Liver (tissue), 9 donors: ENCODE results near the gene ANO10. TPM values are rescaled to one million over a fixed set of nuclear protein-coding genes. Genes with fewer than 3 reads are reported as not detected.
"Not testable (repeated sequence)": the region's sequence is repeated elsewhere in the genome, so short reads cannot be mapped to it uniquely, and the experiment has no call there.

Experiments used
- DNase-seq: peaks from one replicate; pipeline ENCODE4 v3.0.0-alpha.2; 2017; ENCODE audit warnings: low spot score
- H3K27ac ChIP-seq, 2 donors: one replicate each; pipeline ENCODE4 v1.7.0; 2013; ENCODE audit warnings: inconsistent platforms in 2 of 2, low read length in 2 of 2, control low read depth in 1 of 2, low read depth in 1 of 2, mild to moderate bottlenecking in 1 of 2
- H3K27me3 ChIP-seq, 4 donors: one replicate each; pipeline versions ENCODE4 v1.6.1 to v1.7.0; 2013; ENCODE audit warnings: low read length in 3 of 4, inconsistent platforms in 1 of 4, mild to moderate bottlenecking in 1 of 4, moderate library complexity in 1 of 4; ENCODE audit not compliant: control insufficient read depth in 4 of 4, insufficient read depth in 4 of 4
- H3K36me3 ChIP-seq, 4 donors: one replicate each; pipeline versions ENCODE4 v1.6.1 to v1.7.0; 2013; ENCODE audit warnings: low read length in 3 of 4, mild to moderate bottlenecking in 3 of 4, low read depth in 1 of 4, moderate library complexity in 1 of 4; ENCODE audit not compliant: control insufficient read depth in 4 of 4, insufficient read depth in 3 of 4
- H3K4me1 ChIP-seq, 4 donors: one replicate each; pipeline versions ENCODE4 v1.6.1 to v1.7.0; 2013; ENCODE audit warnings: low read length in 3 of 4, mild to moderate bottlenecking in 3 of 4, moderate library complexity in 1 of 4; ENCODE audit not compliant: control insufficient read depth in 4 of 4, insufficient read depth in 4 of 4
- H3K4me3 ChIP-seq, 3 donors: one replicate each; pipeline versions ENCODE4 v1.6.1 to v1.7.0; 2013; ENCODE audit warnings: low read length in 3 of 3, control low read depth in 1 of 3, low read depth in 1 of 3, mild to moderate bottlenecking in 1 of 3
- H3K9ac ChIP-seq, 2 donors: one replicate each; pipeline ENCODE4 v1.7.0; 2013; ENCODE audit warnings: low read length in 2 of 2, mild to moderate bottlenecking in 2 of 2, moderate library complexity in 2 of 2, control low read depth in 1 of 2, low read depth in 1 of 2
- H3K9me3 ChIP-seq, 4 donors: one replicate each; pipeline versions ENCODE4 v1.6.1 to v1.7.0; 2013; ENCODE audit warnings: low read length in 3 of 4; ENCODE audit not compliant: control insufficient read depth in 4 of 4
- FOXA2 ChIP-seq: IDR thresholded peaks from 2 replicates; pipeline ENCODE4 v1.6.1; 2016; ENCODE audit warnings: antibody characterized with exemption
- HNF4A ChIP-seq, 2 donors: conservative IDR thresholded peaks; 2 replicates each; pipeline ENCODE4 v1.6.1; 2016; ENCODE audit warnings: antibody characterized with exemption in 2 of 2, mild to moderate bottlenecking in 2 of 2
- HNF4G ChIP-seq: IDR thresholded peaks from 2 replicates; pipeline ENCODE4 v1.6.1; 2016; ENCODE audit warnings: antibody characterized with exemption
- JUND ChIP-seq, 2 donors: IDR thresholded peaks; 2 replicates each; pipeline ENCODE4 v1.6.1; 2016; ENCODE audit warnings: antibody characterized with exemption in 2 of 2
- NR2F2 ChIP-seq: IDR thresholded peaks from 2 replicates; pipeline ENCODE4 v1.6.1; 2016; ENCODE audit warnings: antibody characterized with exemption
- RAD21 ChIP-seq, 2 donors: IDR thresholded peaks; 2 replicates each; pipeline ENCODE4 v1.6.1; 2016; ENCODE audit warnings: antibody characterized with exemption in 2 of 2, mild to moderate bottlenecking in 2 of 2
- TAF1 ChIP-seq: conservative IDR thresholded peaks from 2 replicates; pipeline ENCODE4 v1.6.1; 2016; ENCODE audit warnings: antibody characterized with exemption, mild to moderate bottlenecking
- YY1 ChIP-seq: IDR thresholded peaks from 2 replicates; pipeline ENCODE4 v1.6.1; 2016; ENCODE audit warnings: antibody characterized with exemption, mild to moderate bottlenecking
- WGBS: extraction: QIAGEN DNeasy Blood & Tissue Kit; methylation state at CpG from one replicate; pipeline ENCODE4 v1.1.7; 2013; 5-methylcytosine and 5-hydroxymethylcytosine counted together
- polyA plus RNA-seq, 2 donors: library from polyadenylated mRNA; stranded (reverse) in 1 of 2; unstranded in 1 of 2; fragments of 200-250 nt in 1 of 2; fragments of >200 nt in 1 of 2; fragmentation: Nextera tagmentation in 1 of 2; extraction: Ambion mirVana in 1 of 2; gene quantifications; one replicate each; pipeline versions ENCODE4 v1.2.1 to v1.2.3, GENCODE V29; 2013 to 2015
- total RNA-seq, 2 donors: library from RNA; depleted of rRNA; stranded (reverse); fragments of >200 nt; gene quantifications; one replicate each; pipeline ENCODE4 v1.2.3, GENCODE V29; 2014
- TF ChIP-seq, protein P1 (sequence below): IDR thresholded peaks from 2 replicates; pipeline ENCODE4 v1.6.1; 2016; ENCODE audit warnings: antibody characterized with exemption
- TF ChIP-seq, protein P2 (sequence below): IDR thresholded peaks from 2 replicates; pipeline ENCODE4 v1.6.1; 2016; ENCODE audit warnings: antibody characterized with exemption
- TF ChIP-seq, protein P3 (sequence below): fragments of 150-350 bp; IDR thresholded peaks from 2 replicates; pipeline ENCODE4 v1.5.1; 2017; ENCODE audit warnings: improper control_type of control experiment, low read depth, low read length; ENCODE audit not compliant: missing input control
- TF ChIP-seq, protein P4 (sequence below): IDR thresholded peaks from 2 replicates; pipeline ENCODE4 v1.6.1; 2016; ENCODE audit warnings: antibody characterized with exemption
- donor health status: healthy.
- donor health status: healthy.
- donor health status: healthy.
- donor health status: healthy.
- donor health status: healthy.

Gene ANO10
- total and polyA plus RNA-seq, 4 donors: 5.6 to 8.7 (median 6.8) TPM

DNA sequence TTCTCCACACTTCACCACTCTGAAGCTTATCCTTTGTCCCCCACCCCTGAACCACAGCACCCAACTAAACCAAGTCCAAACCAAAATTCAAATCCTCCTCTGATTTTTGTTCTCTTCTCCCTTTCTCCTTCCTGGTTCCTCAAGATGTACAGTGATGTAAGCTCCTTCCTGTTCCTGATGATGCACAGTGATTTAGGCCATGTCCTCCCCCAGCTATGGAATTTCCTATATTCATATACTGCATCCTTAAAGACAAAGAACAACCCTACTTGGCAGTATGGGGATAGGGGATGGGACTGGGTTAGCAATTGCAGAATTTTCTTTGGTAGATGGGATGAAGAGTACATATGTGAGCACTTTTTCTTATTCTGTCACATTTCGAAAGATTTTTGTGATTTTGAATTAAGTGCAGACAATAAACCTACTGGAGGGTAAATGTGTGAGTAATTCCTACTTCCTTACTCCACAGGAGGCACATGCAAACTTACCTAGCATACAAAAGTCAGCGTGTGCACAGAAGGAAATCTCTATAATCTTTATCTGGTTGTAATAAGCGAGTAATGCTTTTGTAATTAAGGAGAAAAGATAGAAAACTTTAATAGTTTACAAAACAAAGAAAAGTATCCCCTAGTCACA lies 125.0 kb downstream of the ANO10 start:
- H3K4me1 ChIP-seq: no peaks in the 10 kb centered on the region
- no peak overlapping the region for H3K9ac ChIP-seq
- H3K27me3 ChIP-seq: no peaks in the 10 kb centered on the region
- TF ChIP-seq HNF4G (no peak), JUND (IDR thresholded peaks at IDR 0.05) (no peak), NR2F2 (no peak), TAF1 (no peak), YY1 (no peak), HNF4A (conservative IDR thresholded peaks at IDR 0.05) (no peak), FOXA2 (no peak), RAD21 (IDR thresholded peaks at IDR 0.05) (no peak)
- TF ChIP-seq, protein P1, sequence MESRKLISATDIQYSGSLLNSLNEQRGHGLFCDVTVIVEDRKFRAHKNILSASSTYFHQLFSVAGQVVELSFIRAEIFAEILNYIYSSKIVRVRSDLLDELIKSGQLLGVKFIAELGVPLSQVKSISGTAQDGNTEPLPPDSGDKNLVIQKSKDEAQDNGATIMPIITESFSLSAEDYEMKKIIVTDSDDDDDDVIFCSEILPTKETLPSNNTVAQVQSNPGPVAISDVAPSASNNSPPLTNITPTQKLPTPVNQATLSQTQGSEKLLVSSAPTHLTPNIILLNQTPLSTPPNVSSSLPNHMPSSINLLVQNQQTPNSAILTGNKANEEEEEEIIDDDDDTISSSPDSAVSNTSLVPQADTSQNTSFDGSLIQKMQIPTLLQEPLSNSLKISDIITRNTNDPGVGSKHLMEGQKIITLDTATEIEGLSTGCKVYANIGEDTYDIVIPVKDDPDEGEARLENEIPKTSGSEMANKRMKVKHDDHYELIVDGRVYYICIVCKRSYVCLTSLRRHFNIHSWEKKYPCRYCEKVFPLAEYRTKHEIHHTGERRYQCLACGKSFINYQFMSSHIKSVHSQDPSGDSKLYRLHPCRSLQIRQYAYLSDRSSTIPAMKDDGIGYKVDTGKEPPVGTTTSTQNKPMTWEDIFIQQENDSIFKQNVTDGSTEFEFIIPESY: no peak
- TF ChIP-seq, protein P2, sequence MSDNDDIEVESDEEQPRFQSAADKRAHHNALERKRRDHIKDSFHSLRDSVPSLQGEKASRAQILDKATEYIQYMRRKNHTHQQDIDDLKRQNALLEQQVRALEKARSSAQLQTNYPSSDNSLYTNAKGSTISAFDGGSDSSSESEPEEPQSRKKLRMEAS: no peak
- TF ChIP-seq, protein P3, sequence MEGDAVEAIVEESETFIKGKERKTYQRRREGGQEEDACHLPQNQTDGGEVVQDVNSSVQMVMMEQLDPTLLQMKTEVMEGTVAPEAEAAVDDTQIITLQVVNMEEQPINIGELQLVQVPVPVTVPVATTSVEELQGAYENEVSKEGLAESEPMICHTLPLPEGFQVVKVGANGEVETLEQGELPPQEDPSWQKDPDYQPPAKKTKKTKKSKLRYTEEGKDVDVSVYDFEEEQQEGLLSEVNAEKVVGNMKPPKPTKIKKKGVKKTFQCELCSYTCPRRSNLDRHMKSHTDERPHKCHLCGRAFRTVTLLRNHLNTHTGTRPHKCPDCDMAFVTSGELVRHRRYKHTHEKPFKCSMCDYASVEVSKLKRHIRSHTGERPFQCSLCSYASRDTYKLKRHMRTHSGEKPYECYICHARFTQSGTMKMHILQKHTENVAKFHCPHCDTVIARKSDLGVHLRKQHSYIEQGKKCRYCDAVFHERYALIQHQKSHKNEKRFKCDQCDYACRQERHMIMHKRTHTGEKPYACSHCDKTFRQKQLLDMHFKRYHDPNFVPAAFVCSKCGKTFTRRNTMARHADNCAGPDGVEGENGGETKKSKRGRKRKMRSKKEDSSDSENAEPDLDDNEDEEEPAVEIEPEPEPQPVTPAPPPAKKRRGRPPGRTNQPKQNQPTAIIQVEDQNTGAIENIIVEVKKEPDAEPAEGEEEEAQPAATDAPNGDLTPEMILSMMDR: no peak
- TF ChIP-seq, protein P4, sequence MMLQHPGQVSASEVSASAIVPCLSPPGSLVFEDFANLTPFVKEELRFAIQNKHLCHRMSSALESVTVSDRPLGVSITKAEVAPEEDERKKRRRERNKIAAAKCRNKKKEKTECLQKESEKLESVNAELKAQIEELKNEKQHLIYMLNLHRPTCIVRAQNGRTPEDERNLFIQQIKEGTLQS: no peak
- no peaks in the 10 kb centered on the region for H3K36me3 ChIP-seq
- 91% methylated on average over 3 of the region's 3 CpGs for WGBS
- no peak overlapping the region for H3K4me3 ChIP-seq
- H3K27ac ChIP-seq: no peak overlapping the region
- no peaks in the 10 kb centered on the region for H3K9me3 ChIP-seq
- no peak for DNase-seq

DNA sequence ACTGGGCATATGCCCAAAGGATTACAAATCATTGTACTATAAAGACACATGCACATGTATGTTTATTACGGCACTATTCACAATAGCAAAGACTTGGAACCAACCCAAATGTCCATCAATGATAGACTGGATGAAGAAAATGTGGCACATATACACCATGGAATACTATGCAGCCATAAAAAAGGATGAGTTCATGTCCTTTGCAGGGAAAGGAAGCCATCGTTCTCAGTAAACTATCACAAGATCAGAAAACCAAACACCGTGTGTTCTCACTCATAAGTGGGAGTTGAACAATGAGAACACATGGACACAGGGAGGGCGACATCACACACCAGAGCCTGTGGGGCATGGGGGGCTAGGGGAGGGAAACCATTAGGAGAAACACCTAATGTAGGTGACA lies 128.9 kb downstream of the ANO10 start:
- H3K9me3 ChIP-seq, H3K27ac ChIP-seq, H3K36me3 ChIP-seq, DNase-seq, H3K9ac ChIP-seq, H3K27me3 ChIP-seq, H3K4me3 ChIP-seq, H3K4me1 ChIP-seq: not testable (repeated sequence)
- 98% methylated on average over 4 of the region's 4 CpGs for WGBS

DNA sequence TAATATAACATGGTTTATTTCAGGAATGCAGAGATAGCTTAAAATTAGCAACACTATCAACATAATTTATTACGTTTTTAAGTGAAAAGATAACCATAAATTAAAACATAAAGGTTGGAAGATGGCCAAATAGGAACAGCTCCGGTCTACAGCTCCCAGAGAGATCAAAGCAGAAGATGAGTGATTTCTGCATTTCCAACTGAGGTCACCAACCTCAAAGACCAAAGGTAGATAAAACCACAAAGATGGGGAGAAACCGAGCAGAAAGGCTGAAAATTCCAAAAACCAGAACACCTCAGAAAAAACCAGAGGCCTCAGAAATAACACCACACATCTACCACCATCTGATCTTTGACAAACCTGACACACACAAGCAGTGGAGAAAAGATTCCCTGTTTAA lies 130.0 kb downstream of the ANO10 start:
- H3K9ac ChIP-seq, H3K4me1 ChIP-seq, H3K4me3 ChIP-seq, H3K36me3 ChIP-seq, H3K9me3 ChIP-seq, DNase-seq, H3K27ac ChIP-seq, H3K27me3 ChIP-seq: not testable (repeated sequence)
- 81% methylated on average over 3 of the region's 3 CpGs for WGBS
